Right renal pelvis (tissue), 4 donors: Measurements from ENCODE around the gene CACNB4. TPM values are rescaled to one million over a fixed set of nuclear protein-coding genes. Genes with fewer than 3 reads are reported as not detected.
"Not testable (repeated sequence)": the region's sequence is repeated elsewhere in the genome, so short reads cannot be mapped to it uniquely, and the experiment has no call there.

Experiments used
- DNase-seq, 4 donors: peaks; one replicate each; pipeline ENCODE4 v3.0.0-alpha.2; 2013; ENCODE audit warnings: low read depth in 4 of 4, low spot score in 3 of 4, missing footprints in 1 of 4
- polyA plus RNA-seq, 4 donors: library from polyadenylated mRNA; unstranded; fragments of 120-200 nt; gene quantifications; one replicate each; pipeline ENCODE4 v1.2.1, GENCODE V29; 2013; ENCODE audit not compliant: insufficient read length in 4 of 4

CACNB4 gene
- polyA plus RNA-seq, 4 donors: 7.2 to 11.8 (median 9.9) TPM

GRCh38 chr2:151802315-151802714 lies 296.5 kb downstream of the CACNB4 start:
- DNase-seq: no peak

DNA sequence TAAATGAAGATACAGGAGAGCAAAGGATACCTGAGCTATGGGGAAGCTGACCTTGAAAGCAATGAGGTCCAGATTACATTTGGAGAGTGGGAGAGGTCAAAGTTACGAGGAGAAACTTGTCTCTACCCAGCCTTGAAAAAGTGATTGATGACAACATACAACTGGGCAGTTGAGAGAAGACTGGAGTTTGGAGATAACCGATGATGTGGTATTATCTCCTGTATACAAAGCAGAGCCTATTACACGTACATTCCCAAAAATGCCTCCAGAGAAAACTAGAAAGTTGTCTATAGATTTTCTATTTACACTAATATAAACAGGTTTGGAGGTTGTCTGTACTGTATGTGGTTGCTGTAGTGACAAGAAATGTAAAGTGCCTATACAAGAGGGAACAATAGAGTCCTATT lies 299.0 kb downstream of the CACNB4 start:
- DNase-seq: no peak

DNA sequence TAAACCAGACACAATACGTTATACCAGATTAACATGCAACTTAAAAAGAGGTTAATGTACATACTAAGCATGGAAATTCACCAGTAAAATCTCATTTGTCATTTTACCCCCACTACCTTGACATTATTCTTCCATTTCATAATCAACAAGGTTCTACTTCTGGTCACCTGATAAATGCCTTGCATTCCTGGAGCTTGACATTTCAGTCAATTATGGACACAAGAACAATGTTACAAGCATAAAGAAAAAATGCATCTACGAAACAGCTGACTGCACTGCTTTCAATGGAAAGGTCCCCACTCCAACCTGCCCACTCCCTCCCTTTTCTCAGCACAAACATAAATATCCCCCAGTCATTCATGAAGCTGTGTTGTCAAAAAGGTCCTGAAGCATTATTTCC lies 302.1 kb downstream of the CACNB4 start:
- no peak for DNase-seq

DNA sequence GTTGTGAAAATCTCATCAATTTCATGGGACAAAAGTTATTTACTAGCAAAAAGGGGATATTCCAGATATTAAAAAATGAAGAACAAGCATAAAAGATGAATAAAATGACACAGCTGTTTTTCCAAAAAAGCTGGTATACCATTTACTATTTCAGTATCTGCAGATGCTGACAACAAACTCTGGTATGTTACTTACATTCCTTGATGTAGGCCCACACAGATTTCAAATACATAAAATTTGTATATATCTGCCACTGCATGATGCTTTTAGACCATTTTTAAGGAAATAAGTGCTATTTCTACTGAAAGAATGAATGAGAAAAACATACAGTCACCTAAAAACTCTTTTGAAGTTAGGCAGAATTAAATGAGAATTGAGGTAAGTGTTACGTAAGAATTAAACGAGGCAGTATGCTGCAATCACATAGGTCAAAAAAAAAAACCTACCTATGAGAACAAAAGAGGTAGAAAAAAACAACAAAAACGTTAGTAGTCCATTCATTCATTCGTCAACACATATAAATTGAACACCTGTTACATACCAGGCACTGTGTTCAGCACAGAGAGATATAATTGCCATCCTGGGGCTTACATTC lies 303.1 kb downstream of the CACNB4 start:
- DNase-seq: no peak

DNA sequence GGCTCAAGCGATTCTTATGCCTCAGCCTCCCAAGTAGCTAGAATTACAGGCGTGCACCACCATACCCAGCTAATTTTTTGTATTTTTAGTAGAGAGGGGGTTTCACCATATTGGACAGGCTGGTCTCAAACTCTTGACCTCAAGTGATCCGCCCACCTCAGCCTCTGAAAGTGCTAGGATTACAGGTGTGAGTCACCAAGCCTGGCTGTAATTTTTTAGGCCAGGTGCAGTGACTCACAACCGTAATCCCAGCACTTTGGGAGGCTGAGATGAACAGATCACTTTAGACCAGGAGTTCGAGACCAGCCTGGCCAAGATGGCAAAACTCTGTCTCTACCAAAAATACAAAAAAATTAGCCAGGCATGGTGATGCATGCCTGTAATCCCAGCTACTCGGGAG lies 304.4 kb downstream of the CACNB4 start:
- not testable (repeated sequence) for DNase-seq

DNA sequence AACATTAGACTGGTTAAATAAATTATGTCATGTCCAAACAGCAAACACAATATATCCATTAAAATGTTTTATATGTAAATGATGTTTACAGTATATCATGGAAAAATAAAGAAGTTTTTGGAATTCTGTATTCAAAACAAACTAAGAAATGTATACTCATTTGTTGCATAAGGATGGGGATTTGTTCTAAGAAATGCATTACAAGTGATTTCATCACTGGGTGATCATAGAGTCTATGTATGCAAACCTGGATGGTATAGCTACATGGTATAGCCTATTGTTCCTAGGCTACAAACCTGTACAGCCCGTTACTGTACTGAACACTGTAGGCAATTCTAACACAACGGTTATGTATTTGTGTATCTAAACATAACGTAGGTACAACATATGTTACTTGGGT lies 305.7 kb downstream of the CACNB4 start:
- no peak for DNase-seq

GRCh38 chr2:151792589-151792988 lies 306.3 kb downstream of the CACNB4 start:
- DNase-seq: no peak

DNA sequence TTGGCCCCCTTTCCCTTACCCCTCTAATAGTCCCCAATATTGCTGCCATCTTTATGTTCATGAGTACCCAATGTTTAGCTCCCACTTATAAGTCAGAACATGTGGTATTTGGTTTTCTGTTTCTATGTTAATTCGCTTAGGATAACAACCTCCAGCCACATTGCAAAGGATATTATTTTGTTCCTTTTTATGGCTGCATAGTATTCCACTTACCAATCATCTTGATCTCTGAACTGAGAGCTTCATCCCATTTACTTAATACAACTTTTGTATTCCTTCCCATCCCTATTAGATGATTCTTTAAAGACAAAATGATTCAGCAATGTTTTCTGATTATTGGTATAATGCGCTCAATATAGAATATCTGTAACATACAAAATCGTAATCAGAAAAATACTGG lies 307.3 kb downstream of the CACNB4 start:
- DNase-seq: no peak

- DNase-seq: no peak
These were observed 308.2 kb downstream of the CACNB4 start for GRCh38 chr2:151790689-151791088.

DNA sequence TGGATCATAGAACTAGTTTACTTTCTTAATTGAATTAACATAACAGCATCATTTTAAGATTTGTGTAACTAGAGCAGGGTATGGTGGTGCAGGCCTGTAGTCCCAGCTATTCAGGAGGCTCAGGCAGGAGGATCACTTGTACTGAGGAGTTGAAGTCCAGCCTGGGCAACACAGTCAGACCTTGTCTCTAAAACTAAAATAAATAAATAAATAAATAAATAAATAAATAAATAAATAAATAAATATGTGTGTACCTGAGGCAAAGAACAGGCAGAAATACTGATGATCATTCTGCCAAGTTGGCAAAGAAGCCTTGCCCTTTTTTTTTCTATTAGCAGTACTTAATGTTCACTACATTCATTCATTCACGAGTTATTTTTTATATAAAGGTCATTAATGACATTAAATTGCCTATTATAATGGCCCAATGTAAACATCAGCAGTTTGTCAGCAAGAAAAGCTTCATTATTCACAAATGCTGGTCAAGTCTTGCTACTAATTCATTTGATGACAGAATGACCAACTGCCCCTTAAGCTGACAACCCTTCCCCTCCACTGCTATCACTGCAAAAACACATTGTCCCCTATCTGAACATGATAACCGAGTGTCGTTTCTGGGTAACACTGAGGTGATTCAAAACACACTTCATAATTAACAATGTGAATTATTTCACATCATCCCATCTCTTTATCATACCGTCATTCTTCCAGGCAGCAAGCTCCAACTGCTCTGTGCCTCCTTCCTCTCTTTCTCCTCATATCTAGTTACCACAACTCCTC lies 309.6 kb downstream of the CACNB4 start:
- DNase-seq: no peak

- no peak for DNase-seq
These were observed 312.4 kb downstream of the CACNB4 start for GRCh38 chr2:151786483-151786882.

- no peak for DNase-seq
These were observed 312.8 kb downstream of the CACNB4 start for GRCh38 chr2:151786077-151786476.

DNA sequence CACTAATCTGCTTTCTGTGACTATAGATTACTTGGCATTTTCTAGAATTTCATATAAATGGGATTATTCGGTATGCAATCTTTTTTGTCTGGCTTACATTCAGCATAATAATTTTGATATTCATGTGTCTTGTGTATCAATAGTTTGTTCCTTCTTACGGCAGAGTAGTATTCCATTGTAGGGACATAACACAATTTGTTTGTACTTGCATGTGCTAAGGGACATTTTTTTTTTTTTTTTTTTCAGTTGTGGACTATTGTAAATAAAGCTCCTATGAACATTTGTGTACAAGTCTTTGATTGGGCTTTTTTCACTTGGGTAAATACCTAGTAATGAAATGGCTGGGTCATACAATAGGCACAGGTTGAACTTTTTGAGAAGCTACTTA lies 315.7 kb downstream of the CACNB4 start:
- DNase-seq: no peak

Other genes with a start within 250 kb of the CACNB4 start
- 10 to 100 TPM; 39.4 to 51.5 (median 48.3) TPM for gene STAM2, start 76.7 kb upstream of the CACNB4 start, polyA plus RNA-seq
- gene FMNL2, start 236.1 kb upstream of the CACNB4 start, polyA plus RNA-seq: 100 to 1,000 TPM in 2 of 4 donors, 10 to 100 TPM in 2; 87.8 to 108 (median 103) TPM